AML-193 (cell line): ENCODE measurements around the gene REXO2.

ENCODE experiments used
- DNase-seq, 2 experiments: peaks; one replicate each; lab custom pipeline; 2025; lab: John Stamatoyannopoulos, UW

REXO2 gene

DNA sequence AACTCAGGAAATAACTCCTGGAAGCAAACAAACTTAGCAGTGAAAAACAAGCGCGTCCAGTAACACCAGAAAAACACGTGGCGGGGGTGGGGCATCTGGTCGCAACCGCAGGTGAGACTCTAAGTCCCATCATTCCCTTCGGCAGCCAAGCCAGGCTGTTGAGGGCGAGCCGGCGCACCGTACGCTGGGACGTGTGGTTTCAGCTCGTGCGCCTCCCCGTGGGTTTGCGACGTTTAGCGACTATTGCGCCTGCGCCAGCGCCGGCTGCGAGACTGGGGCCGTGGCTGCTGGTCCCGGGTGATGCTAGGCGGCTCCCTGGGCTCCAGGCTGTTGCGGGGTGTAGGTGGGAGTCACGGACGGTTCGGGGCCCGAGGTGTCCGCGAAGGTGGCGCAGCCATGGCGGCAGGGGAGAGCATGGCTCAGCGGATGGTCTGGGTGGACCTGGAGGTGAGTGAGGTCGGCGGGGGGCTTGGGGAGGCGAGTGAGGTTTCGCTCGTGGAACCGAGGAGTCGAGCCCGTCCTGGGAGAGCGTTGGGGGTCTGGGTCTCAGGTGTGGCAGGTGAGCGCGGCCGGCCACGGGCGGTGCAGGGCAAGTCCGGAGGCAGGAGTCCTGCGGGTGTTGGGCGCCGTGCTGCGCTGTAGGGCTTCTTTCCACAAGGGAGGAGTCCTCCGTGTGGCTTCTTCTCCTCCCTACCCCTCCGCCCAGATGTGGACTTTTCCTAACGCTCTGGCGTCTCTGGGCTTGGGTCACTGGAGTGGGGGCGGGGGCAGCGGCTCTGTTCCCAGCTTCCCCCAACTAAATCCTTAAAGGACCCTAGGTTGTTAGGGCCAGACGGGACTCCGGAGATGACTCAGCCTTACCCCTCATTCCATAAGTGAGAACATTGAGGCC is at the start of gene REXO2:
REXO2 (plus strand) TSS at position 239 of the 892 bp plus-strand sequence; CDS start at position 301, 62 bp downstream.
- peak; percentile 87 to 90 for DNase-seq

DNA sequence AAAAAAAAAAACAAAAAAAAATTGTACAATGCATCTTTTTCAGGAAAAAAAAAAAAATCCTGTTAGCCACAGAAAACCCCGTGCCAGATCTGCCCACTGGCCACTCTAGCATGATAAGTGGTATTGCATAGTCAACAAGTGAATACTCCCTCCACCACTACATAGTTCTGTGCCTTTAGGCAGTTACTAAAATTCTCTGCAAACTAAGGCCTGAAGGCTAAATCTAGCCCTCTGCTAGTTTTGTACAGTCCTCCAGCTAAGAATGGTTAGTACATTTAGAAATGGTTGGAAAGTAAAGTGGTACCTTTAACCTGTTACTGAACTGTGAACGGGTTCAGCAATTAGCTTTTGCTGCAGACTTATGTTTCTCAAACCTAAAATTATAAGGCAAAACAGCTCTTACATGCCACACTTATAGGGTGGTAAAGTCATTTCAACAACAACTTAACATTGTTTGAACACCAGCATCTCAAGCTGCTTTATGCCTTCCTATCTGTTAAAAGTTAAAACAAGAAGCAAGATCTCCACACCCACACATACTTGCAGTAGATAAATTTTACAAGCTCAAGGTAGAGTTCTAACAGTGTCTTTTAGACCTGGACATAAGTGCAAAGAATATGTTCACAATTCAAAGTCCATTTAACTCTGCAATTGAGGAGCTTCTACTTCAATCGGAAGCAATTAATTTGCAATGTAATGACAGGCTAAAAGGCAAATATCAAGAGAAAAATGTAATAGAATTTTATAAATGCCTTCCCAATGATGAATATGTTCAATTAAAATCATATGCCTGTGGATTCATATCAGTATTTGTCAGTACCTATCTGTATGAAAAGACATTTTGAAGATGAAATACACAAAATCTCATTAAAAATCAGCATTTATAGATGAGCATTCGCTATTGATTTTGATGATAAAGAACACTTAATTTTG is 46.3 kb upstream of the REXO2 start:
- DNase-seq = no peak

DNA sequence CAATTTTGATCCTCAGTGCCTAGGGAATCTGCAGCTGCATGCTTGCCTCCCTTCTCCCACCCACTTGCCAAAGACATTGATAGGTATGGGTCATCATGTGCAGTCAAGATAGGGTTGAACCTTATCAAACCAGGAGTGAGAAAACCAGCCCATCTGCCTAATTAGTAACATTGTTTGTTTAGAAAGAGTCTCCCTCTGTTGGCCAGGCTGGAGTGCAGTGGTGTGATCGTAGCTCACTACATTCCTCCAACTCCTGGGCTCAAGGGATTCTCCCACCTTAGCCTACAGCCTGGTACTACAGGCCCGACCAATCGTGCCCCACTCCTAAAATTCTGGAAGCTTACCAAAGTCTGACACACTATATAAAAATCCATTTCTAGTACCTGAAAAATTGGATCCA is 43.5 kb upstream of the REXO2 start:
- DNase-seq = no peak

DNA sequence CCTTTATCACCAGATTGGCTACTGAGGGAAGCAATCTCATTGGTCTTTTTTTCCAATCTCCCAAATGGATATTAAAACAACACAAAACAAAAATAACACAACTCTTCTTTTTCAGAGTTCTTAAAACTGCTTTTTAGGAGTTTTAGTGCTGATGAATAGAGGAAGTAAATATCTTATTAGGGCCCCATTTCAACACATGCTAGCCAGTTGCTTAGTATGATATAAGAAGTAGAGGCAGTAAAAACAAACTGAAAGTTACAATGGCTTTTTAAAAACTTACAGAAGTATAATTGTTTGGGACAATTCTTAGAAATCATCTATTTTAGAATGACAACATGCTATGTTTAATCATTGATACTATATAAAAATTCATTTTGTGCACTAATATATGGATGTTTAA is 42.4 kb upstream of the REXO2 start:
- DNase-seq = peak; percentile 31 to 59

DNA sequence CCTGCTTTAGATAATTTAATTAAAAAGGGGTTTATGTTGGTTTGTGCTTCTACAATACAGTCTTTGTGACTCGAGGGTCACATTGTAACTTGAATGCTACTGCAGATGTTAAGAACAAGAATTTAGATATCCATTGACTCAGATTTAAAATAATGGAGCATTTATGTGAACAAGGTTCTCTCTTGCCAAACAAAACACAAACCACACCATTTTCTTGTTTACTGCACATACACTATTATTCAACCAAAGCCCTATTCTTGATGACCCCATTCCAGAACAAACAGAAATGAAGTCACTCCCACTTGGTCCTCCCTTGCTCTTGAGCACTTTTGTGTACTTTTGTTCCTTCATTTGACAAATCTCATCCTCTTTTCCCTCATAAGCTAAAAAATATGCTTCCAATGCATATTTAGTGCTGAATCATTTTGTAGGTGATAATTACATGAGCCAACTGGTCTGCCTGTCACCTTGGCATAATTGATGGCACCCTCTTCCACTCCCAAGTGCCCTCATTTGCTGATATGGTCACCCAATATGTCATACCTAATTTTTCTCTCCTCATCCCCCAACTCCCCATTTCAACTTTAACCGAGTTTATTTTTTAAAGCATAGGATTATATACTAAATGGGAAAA is 41.8 kb upstream of the REXO2 start:
- DNase-seq = no peak

DNA sequence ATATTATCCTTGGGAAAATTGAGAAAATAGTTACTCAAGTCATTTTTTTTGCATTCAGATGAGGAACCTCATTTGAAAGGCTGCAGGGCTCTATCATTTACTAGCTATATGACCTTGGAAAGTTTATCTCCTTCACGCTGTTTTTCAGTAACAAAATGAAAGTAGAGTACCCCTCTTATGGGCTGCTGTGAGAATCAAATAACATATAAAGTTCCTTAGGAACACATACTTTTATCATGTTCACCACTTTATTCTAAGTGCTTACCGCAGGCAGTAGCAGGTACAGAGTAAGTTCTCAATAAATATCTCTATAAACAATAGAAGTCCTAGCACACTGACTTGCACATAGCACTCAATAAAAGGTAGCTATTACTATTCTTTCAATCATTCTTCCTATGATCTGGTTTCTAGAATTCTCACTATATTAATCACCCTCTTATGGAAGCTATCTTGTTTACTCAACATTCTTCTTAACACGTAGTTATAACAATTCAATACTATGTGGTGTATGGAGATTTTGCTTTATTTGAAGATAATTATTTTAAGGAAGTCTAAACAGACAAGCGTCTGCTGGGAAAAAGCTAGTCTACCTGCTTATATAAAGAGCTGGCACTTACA is 40.9 kb upstream of the REXO2 start:
- DNase-seq = no peak

DNA sequence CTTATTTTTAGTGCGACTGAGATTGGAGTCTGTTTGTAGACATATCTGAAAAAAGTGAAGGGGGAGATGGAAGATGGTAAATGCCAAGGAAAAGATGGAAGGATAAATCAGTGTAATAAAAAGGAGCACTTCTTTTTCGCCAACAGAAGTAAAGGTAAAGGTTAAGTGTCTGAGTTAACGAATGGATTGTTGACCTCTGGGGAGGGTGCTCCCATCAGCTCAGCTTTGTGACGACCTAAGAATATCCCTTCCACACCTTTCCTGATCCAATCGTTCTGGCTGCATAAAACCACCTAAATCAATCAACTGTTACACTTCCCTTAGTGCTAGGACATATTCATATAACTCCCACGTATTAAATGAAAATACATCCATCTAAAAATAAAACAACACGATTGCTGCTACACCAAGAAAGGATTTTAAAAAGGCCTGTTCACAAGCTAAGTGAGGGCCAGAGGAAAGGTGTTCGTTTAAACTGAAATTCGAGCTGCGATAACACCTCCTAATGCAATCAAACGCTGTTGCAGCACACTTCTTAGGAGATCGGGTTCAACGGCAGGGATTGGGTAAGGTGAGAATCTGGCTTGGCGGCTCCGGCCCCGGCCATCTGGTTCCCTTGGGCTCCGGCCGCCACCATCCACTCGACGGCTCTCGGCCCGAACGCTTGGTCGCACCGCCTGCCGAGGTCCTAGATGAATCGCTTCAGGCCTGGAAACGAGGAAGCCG is 39.6 kb upstream of the REXO2 start:
- peak; percentile 28 to 37 for DNase-seq

DNA sequence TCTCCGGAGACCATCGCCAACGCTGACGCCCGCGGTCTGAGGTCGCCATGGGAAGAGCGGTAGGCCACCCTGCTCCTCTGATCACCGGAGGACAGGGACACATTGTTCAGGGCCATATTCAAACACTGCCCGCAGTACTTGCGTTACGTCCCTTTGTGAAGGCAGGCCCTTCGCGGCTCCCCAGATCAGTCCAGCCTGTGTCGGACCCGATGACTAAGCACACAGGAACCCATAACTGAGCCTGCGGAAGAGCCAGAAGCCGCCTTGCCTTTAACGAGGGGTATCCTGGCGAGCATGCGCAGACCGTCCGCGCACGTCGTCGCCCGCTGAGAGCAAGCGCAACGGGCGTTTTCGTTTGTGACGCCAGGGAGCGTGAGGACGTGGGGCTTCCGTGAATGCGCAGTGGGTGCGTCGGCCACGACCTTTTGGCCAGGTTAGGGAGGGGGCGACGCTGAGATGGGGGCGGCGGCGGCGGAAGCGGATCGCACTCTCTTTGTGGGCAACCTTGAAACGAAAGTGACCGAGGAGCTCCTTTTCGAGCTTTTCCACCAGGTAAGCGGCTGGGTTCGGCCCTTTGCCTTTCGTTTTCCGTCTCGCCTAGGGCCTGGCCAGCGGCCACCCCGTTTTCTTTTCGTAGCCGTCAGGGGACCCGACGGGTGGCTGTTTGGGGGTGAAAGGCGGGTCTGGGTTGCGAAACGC is 38.9 kb upstream of the REXO2 start, which contains the start of the genes C11orf71 and RBM7:
C11orf71 (minus strand) TSS at position 296 of the 699 bp plus-strand sequence; CDS start at position 116, 180 bp downstream.
RBM7 (plus strand) TSS at position 451 of the 699 bp plus-strand sequence; CDS start at position 457, 6 bp downstream.
- DNase-seq = peak; percentile 88

DNA sequence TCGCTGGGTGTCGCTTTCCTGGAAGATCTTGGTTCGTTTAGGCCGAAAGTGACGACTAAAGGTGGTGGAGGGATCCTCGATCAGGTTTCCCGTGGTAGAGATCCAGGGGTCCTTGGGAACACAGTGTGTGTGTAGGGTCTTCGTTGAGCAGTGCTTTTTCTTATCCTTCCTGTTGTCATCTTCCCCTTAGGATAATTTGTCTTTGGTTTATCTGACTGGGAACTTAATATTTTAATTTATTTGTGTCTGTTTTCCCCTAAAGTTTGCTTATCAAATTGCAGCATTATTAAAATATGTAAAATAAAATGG is 38.4 kb upstream of the REXO2 start:
- DNase-seq = no peak

DNA sequence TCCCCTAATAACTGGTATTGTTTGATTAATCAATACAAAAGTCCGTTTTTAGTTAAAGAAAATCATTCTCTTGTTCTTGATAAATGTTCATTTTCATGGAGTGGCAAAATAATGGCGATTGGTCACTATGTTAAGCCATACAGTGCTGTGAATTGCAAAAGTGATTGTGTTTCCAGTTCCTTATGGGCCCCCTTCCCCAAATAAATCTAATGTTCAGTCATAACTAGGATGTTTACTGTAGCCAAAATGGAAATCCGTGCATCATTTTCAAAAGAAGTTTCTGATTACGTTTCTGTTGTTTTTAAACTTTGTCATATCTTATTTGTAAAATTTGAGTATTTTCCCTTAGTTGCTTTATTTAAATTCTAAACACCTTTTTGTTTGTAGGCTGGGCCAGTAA is 38.0 kb upstream of the REXO2 start:
- DNase-seq = no peak

DNA sequence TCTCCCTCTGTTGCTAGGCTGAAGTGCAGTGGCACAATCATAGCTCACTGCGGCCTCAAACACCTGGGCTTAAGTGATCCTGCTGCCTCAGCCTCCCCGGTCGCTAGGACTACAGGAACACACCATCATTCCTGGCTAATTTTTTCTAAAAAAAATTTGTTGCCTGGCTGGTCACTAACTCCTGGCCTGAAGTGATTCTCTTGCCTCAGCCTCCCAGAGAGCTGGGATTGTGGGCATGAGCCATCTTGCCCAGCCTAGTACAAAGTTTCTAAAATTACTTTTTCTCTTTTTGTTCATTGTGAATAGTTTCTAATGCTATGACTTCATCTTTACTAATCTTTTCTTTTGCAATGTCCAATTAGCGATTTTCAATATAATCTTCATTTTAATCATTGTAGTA is 26.3 kb upstream of the REXO2 start:
- no peak for DNase-seq

DNA sequence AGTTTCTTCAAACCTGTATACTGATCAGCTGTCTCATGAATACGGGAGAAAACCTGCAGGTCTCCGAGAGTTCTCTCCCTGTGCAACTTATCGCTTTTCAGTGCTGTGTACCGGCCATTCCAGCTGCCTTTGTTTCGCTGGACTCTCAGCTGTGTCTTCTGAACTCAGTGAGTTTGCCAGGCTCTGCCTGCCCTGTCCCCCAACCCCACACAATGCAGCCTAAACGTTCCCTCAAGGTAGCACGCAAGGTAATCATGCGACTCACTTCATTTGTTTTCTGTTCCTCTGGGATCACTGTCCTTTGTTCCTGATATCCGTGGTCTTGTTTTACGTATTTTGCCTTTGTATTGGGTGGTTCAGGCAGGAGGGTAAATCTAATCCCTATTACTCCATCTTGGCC is 25.3 kb upstream of the REXO2 start:
- DNase-seq = no peak

DNA sequence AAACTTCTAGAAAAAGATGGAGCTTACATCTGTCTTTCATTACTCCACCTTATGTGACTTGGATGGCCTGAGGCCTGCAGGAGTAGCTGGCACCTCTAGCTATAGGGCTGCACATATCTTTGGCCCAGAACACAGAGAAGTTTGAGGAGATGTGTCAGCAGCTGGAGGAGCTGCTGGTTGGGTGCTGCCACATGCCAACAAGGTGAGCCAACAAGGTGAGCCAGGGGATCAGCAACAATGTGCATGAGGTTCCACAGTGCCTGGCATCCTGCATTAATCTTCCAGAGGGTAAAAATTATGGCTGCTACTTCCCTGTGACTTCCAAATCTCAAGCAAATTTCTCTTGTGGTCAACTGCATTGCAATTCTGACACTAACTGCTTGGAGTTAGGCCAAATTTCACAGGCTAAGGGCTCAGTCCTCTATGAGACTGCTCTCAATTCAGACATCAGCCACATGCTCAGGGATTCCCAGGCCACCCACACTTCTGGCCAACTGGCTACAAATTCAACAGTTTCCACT is 22.8 kb upstream of the REXO2 start:
- DNase-seq = peak; percentile 6 to 27

DNA sequence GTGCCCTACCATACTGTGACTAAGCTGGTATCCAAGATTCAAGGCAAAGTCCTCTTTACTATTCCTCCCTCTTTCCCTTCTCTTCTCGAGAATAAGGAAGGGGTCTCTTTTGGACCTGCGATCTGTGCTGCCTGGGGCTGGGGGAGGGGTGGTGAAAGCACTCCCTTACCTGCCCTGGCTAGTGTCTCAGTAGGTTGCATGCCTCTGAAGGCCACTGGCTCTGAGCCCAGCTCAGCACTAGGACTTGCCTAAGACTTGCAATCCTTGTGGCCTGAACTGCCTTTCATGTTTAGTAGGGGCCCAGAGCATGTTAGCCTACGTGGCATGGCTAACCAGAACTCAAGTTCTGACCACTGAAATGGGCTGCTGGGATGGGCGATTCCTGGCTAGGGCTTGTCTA is 13.0 kb upstream of the REXO2 start:
- DNase-seq = no peak

DNA sequence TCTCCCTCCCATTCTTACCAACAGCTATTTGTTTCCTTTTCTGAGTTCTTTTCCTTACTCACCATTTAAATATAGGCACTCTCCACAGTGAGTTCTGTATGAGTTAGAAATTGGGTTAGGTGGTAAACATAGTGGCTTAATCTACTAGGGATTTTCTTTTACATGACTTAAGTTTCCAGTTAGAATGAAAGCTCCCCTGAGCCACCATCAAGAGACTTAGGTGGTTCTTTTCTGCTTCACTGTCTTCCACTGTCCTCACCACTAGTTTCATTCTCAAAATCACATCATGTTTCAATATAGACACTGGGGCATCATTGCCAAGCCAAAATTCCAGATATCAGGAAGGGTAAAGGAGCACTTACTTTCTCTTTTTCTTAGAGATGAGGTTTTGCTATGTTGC is 9.0 kb upstream of the REXO2 start:
- no peak for DNase-seq

DNA sequence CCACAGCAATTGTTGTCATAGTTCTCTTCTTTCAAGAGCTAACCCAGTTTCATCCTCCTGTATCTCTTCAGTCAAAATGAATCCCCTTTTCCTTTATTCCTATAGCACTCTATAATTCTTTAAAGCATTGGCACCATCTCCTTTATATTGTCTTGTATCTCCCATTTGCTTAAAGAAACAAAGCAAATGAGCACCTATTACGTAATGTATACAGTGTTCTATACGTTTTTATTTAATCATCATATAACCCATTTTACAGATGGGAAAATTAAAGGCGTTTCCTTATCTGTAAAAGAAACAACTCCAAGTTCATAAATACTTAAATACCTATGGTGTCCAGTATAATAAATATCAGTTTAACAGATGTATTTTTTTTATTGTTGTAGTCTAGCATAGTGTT is 6.4 kb upstream of the REXO2 start:
- DNase-seq = no peak

DNA sequence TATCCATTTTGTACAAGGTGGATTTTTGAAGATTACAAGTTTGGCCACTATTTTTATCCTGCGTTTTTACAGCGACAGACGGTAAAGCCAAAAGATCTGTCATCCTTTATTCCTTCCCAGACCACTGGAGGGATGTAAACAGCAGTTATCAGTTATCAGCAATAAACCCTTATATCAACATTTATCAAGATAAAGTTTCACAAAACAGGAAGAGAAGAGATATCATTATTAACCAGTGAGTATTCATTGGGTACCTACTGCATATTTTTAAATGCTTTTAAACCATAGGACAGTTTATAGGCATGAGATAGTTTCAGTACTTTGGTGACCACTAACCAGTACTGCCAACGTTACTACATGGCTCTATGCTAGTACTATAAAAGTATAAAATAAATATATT is 5.9 kb upstream of the REXO2 start:
- no peak for DNase-seq

DNA sequence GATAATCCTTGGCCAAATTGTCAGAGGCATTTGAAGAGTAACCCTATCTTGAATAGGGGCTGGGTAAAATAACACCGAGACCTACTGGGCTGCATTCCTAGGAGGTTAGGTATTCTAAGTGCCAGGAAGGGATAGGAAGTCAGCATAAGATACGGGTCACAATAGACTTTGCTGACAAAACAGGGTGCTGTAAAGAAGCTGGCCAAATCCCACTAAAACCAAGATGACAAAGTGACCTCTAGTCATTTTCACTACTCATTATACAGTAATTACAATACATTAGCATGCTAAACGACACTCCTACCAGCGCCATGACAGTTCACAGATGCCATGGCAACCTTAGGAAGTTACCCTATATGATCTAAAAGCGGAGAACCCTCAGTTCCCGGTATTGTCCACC is 964 bp upstream of the REXO2 start:
- no peak for DNase-seq

DNA sequence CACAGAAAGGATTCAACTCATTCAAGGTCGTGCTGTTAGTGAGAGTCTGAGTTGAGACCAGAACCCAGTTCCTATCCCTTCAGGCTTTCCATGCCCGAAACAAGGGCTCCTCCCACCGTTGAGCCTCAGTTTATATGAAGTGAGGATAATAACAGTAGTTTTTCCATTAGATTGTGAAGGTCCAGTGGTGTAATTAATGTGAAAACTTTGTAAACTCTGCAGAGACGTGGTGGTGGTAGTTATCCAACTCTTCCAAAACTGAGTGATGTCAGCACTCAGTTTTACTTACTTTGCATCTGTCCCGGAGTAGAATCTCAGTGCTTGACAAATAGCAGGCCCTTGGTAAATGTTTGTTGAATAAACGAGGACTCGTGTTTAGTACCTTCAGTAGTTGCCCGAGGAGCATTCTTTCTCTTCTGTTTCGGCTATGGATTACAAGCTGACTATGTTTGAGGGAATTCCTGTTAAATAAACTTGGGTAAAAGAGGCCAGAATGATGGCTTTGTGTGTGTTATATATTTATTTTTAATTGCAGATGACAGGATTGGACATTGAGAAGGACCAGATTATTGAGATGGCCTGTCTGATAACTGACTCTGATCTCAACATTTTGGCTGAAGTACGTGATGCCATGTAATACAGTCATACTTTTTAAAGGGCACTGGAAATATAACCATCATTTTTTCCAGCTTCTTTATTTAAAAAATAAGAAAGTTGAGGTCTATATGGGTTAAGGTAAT is 1.0 kb downstream of the REXO2 start:
- DNase-seq = no peak
